Bronchus fibroblast of lung (primary cell): ENCODE measurements around the gene OR2C3. TPM values are rescaled to one million over a fixed set of nuclear protein-coding genes. Genes with fewer than 3 reads are reported as not detected.

Source experiments
- total RNA-seq: library from RNA; depleted of rRNA; stranded (reverse); fragments of >200 nt; gene quantifications from 2 replicates; pipeline ENCODE4 v1.2.3, GENCODE V29; 2015

Gene OR2C3
- total RNA-seq, result not detected in 2 replicates

GRCh38 chr1:247536340-247536739 lies at the start of gene OR2C3:
TSS of gene OR2C3 (minus strand) at chr1:247536440. CDS start at chr1:247532511, 3,929 bp downstream.

GRCh38 chr1:247548769-247549182 lies 12.5 kb upstream of the OR2C3 start, which contains the start of gene GCSAML:
TSS of gene GCSAML (plus strand) at chr1:247549134. CDS start at chr1:247549192, 58 bp downstream.

Other genes with a start within 250 kb of the OR2C3 start
- 34.6 and 43.9 TPM in 2 replicates for gene ZNF496, start 204.6 kb downstream of the OR2C3 start, total RNA-seq
- not detected in 2 replicates for gene NLRP3, start 120.3 kb downstream of the OR2C3 start, total RNA-seq
- not detected in 2 replicates for gene OR2B11, start 78.3 kb downstream of the OR2C3 start, total RNA-seq
- gene GCSAML, start 12.7 kb upstream of the OR2C3 start, total RNA-seq, result not detected in 2 replicates
- not detected in 2 replicates for gene OR2G2, start 51.9 kb upstream of the OR2C3 start, total RNA-seq
- gene OR2G3, start 69.1 kb upstream of the OR2C3 start, total RNA-seq, result not detected in 2 replicates
- not detected in 2 replicates for gene OR13G1, start 143.3 kb upstream of the OR2C3 start, total RNA-seq
- not detected in 2 replicates for gene OR6F1, start 180.2 kb upstream of the OR2C3 start, total RNA-seq
- gene OR14K1, start 202.2 kb upstream of the OR2C3 start, total RNA-seq, result not detected in 2 replicates
- gene OR14A2, start 211.7 kb upstream of the OR2C3 start, total RNA-seq, result not detected in 2 replicates
- gene OR1C1, start 224.1 kb upstream of the OR2C3 start, total RNA-seq, result not detected in 2 replicates